GM18909 (cell line): ENCODE data around the gene SIKE1.
"Not testable (repeated sequence)": the region's sequence is repeated elsewhere in the genome, so short reads cannot be mapped to it uniquely, and the experiment has no call there.

Source experiments
- ATAC-seq: cut with Tn5 transposase; IDR thresholded peaks from one replicate; pipeline ENCODE4 v1.9.1; 2021; ENCODE audit warnings: mild to moderate bottlenecking; ENCODE audit not compliant: unreplicated experiment, poor library complexity

SIKE1 gene

DNA sequence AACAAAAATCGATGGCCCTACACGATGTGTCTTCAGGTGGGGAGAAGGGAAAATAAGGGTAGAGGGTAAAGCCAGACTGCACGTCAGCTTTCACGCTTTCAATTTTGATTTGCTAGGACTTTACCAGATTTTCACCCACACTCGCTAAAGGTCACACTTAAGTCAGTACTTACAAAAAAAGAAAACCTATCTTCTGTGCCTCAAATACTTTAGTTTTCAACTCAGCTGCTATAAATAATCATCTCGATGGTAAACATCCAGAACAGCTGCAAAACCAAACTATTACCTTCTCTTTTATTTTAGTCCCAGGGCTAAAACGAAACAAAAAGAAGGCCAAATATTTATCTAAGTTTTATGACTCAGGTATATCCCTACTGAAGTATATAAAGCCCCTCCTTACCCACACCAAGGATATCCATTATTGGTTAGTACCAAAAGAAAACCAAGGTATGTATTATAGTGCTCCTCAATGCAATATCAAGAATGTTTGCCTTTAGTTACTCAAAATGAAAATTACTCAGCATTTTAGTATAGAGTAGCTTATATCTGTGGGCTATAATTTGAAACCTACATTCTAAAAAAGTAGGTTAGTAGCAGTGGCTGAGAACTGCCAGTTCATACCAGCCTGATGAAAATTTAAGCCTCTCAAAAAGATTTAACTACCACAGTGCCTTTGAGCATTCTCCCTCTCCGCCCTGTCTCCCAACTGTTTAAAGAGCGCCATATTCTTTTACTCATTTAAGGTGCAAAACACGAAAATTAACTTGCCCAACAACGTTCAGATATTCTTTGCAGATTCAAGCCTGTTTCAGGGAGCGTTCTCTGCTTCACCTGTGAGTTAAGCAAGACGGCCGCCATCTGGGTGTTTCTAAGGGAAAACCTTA lies 24.2 kb downstream of the SIKE1 start:
- peak; percentile 37 for ATAC-seq

DNA sequence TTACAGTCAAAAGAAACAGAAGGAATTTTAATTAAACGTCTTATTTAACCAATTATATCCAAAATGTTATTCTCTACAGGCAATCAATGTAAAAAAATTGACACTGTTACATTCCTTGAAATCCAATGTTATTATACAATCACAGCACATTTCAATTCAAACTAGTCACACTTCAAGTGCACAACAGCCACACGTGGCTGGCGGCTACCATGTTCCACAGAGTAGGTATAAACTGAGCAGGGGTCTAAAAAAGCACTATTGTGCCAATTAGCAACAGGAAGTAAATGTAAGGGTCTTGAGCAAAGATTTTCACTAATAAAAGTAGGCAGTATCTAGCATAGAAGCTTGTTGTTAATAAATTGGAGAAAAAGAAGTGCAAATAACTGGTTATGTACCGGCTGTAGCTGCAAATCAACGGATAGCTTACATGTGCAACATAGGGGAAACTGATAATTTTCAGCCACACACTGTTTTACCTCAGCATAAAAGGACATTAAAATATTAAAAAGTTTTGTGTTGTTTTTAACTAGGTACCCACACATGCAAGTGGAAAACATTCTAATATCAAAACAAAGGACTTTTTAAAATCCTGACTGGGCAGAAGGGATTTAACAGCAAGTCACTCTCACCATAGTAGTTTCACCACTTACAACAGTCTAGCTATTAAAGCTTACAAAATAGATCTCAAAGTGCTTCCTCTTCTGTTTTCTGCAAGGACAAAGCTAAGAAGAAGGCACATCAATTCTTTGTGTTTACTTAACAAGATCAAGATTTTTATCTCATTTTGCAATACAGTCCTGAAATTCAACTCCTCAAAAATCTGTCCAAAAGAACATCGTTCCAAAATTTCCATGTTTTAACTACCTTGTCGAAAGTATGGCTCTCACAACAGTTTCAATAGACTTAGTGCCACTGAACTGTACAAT lies 25.2 kb downstream of the SIKE1 start:
- no peak for ATAC-seq

DNA sequence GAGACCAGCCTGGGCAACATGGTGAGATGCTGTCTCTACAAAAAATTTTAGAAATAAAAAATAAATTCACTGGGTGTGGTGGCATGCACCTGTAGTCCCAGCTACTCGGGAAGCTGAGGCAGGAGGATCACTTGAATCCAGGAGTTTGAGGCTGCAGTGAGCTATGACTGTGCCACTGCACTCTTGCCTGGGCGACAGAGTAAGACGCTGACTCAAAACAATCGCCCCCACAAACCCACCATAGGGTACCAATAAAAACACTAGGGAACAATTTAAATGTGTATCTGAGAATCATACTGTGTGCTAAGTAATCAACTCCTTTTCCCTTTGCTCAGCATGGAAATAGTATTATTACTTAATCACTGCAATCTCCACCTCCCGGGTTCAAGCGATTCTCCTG lies 26.8 kb downstream of the SIKE1 start:
- ATAC-seq = not testable (repeated sequence)

DNA sequence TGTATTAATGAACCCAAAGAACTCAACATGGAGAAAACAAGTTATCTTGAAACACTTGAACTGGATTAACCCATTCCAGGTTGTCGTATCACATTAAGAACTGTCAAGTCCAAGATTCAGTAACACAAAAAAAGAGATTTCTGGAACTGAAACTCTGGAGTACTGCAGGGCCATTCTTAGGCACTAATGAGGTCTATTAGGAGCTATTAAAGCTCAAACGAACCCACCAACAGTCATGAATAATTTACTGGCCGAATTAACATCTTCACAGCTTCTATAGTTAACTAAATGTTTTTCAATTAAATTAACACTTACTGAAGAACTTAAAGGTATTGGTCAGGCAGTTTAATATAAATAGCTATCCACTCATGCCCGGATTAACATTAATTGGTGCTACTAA lies 27.3 kb downstream of the SIKE1 start:
- ATAC-seq = no peak

DNA sequence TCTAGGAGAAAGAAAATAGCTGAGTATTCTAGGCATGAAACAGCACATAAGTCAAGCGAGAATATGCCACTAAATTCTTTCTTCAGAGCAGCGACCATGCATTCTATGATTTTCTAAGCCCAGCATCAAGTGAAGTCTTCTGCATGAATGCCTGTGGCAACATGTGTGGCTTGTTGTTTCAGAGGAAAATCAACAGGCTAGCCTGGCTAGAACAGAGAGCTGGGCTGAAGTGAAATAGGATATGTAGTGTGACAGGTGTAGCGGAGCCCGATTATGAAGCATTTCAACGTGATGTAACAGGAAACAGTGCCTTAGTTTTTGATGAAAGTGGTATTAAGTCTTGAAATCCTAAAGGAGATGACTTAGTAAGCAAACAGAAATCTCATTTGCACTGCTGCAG lies 29.7 kb downstream of the SIKE1 start:
- no peak for ATAC-seq

DNA sequence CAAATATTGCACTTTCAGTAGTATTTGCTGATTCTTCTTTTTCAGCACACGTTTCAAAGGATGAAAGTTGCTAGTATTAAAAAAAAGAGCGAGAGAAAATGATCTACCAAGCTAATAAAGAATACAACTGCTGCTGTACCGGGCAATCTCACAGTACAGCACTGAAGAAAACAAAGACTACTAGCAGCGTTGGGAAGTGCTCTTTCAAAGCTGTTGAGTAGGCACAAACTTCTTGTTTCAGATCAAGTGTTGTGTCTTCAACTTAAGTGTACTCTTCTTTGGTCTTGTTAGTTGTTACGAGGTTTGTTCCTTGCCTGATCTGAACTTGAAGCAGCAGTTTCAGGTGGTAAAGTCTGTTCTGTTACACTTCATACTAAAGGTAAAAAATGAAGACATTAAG lies 30.6 kb downstream of the SIKE1 start:
- ATAC-seq = no peak

DNA sequence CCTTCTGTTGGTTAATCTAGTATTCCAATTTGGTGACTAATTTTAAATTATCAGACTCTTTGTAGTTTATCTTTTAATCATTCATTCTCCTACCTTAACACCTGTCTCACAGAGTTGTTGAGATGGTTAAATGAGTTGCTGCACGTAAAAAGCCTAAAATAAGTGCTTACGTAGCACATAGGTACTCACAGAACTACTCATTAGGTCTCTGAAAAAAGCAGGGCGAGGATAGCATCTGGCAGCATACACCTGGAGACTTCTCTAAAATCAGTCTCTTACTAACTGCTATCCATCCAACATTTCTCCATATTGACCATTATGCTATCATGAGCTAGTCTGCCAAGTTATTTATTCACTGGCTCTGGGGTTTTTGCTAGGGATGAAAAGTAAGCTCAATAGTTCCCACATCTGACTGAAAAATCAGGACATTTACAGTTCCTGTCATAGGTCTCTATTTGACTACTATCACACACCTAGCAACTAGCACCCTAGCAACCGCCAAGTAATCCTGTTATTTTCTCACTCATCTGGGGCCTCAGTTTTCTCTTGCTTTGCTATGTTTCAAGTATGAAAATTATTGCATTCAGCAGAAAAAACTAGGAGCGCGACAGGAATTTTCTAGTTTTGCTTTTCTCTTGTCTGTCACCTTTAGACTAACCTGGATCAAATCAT lies 33.9 kb downstream of the SIKE1 start:
- no peak for ATAC-seq

DNA sequence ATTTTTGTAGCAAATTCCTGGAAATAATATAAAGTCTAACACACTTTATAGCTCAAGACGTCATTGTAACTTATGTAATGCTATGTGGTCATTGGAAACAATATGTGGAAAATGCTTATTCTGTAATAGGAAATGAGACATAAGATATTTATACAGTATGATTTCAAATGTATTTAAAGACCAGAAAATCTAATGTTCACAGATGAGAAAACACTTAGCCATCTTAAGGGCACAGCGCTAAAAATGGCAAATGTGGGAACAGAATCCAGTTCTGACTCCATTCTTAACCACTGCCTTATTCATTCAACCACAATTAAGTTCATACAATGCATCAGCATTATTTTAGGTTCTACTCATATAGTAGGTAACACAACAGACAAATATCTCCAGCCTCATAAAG lies 35.2 kb downstream of the SIKE1 start:
- ATAC-seq = no peak

DNA sequence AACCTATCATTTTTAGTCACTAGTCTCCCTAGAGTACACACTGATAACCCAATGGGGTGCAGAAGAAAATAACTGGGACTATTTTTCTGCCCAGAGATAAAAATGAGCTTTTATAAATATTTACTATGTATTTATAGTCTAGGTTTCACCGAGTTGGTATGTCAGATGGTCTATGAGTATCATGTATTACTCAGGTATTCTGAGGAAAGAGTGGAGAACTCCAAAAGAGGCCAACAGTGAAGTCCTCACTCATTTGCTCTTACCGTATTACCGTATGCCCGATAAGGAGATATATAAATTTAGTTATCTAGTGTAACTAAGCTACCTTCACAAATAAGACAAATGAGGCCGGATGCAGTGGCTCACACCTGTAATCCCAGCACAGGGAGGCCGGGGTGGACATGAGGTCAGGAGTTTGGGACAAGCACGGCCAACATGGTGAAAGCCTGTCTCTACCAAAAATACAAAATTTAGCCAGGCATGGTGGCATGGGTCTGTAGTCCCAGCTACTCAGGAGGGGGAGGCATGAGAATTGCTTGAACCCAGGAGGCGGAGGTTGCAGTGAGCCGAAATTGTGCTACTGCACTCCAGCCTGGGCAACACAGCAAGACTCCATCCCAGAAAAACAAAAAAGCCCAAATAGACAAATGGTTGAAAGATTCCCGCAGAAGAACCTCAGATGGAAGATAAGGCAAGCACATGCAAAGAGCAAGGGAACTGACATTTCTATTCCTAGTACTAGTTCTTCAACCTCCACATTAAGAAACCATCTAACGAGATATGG lies 38.3 kb downstream of the SIKE1 start:
- ATAC-seq = no peak

DNA sequence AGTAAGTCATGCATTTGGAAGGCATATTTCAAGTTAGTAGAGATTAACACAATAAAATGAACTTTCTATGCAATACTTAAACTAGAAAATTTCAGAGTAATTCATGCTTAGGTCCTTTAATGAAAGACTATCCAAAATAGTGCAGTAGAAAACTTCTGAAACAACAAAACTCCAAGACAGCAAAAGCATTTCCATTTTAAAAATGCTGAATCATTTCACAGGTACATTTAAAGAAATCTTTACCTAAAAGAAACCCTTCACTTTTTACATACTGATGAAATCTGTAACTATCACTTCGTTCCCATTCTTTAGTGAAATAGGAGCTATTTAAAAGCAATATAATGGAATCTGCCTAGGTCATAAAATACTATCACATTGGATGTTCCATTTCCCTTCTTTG lies 40.2 kb downstream of the SIKE1 start:
- no peak for ATAC-seq

DNA sequence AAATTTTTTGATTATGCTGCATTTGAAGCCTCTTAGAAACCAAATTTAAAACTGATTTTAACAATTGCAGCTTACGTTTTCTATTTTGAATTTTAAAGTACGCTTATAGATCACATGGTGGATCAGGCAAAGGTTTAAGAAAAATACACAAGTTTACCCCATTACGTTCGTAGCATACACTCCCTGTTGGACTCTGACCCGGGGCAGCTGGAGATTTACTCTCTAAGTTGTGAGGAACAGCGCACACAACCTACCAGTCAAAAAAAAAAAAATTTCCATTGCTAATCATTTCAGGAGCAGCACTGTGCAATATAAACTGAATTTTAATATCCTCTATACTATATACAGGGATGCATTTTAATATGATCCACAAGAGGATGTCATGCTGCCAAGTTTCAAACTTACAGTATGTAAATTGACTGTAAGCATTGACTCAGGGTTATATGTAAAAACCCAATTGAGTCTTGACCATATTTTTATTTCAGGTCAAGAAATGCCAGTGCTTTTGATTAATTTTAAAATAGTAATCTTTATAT lies 43.1 kb downstream of the SIKE1 start:
- ATAC-seq = no peak

DNA sequence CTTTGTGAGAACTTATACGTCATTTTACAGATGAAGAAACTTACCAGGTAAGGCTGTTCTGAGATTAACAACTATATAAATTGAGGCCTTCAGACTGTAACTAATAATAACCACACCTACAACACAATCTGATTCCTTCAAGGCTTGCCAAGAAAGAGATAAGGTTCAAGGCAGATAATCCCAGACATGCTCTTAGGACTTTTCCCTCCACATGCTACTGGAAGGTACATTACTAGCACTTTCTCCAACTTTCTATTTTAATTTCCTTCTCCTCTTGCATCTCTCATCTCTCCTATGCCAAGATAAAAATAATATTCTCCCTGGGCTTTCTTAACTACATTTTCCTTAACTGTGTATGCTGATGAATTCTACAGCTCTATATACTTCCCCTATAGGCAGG lies 45.0 kb downstream of the SIKE1 start:
- ATAC-seq = no peak

DNA sequence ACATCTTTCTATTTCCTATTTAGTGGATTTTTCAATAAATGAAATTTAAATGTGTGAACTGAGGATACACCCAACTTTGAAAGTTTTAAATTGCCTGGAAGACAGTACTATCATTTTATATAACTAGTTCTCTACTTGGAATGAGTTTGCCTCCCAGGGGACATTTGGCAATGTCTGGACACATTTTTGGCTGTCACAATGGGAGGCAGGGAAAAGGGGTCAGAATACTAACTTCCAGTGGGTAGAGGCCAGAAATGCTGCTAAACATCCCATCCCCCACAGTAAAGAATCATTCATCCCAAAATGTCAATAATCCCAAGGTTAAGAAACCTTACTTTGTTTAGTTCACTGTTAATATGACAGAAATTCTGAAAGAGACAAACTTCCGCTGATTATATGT lies 50.7 kb downstream of the SIKE1 start:
- no peak for ATAC-seq

DNA sequence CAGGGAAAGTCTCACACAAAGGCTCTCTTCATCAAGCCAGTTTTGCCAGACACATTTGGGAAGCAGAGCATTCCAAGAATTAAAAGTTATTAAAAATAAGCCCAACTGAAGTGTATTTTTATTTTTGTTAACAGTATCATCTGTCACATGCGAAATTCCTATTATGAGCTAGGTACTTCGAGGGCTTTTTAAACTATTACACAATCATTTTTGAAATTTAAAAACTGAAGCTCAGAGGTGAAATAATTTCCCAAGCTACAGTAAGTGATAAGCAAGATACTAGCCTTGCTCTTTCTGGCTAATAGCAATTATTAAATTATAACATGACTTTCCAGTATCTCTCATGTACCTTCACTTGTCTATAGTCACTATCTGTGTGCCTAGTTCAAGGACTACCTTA lies 51.9 kb downstream of the SIKE1 start:
- no peak for ATAC-seq

DNA sequence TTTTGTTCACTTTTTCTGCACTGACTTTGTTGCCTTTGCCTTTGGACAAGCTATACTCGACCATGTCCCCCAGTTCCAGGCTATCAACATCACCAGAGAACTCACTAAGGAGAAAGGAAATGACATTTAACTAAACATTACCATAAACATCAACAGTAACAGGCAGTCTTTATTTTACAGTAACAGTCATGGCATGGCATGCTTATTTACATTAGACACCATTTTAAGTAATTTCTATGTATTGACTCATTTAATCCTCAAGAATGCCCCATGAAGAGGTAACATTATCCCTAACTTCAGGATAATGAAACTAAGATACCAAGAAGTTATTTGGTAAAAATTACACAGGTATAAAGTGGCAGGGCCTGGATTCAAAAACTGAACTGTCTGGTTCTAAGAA lies 55.3 kb downstream of the SIKE1 start:
- ATAC-seq = no peak

DNA sequence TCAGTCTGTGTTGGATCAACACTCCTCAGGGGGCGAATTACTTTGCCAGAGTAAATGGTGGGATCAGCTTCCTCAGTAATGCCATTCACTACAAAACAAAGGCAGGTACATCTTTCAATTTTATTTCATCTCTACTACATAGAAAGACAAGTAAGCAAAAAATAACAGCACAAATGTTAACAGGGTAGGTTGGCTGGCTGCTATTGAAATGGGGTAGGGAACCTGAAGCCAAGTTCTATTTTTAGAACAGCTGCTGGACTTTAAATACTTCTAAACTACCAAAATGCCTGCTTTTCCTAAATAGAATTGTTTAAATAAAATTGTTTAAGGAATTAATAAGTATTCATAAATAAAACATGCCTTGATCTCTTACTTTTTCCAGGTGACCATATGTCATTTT lies 56.6 kb downstream of the SIKE1 start:
- no peak for ATAC-seq

DNA sequence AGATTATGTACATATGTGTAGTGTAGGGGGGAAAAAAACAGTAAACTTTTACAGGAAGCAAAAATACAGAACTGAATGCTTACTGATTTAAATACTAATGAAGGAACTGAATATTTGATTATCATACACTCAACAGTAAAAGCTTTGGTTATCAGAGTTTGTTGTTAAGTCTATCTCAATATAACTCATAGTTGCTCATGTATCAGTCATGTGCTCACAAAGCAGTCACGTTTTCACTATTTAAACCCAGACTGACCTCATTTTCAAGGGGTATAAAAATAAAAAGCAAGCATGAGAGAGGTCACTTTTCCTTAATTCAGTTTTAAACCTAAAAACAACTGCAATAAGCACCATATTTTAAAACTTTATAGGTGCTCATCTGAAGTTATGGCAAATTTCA lies 57.0 kb downstream of the SIKE1 start:
- no peak for ATAC-seq

DNA sequence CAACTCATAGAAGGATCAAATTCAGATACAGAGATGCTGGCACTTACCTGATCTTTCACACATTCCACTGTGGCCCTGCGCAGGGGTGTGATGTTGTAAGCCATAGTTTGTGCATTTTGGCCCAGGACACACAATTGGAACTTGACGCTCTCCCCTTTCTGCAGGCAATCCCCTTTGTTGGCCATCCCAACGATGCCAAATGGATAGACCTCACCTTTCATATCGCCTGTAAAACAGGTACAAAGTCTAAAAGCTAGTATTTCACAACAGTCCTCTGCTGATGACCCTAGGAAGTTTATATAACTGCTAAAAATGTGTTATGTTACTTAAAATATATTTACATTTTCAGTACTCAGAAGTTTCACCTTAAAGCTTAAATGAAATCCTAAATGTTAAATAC lies 60.0 kb downstream of the SIKE1 start:
- ATAC-seq = no peak
